GM20000 (cell line): Measurements from ENCODE around the gene NLGN1.
"Not testable (repeated sequence)": the region's sequence is repeated elsewhere in the genome, so short reads cannot be mapped to it uniquely, and the experiment has no call there.

Experiments
- DNase-seq: peaks from one replicate; pipeline ENCODE4 v3.0.0; 2012; ENCODE audit warnings: low spot score
- TF ChIP-seq, protein P1 (sequence below): IDR thresholded peaks from 2 replicates; pipeline ENCODE4 v1.5.1; 2012; ENCODE audit warnings: mild to moderate bottlenecking, control low read depth; ENCODE audit errors: extremely low read depth, missing control alignments

NLGN1 gene

GRCh38 chr3:173397161-173398110 is at the start of gene NLGN1:
NLGN1 (plus strand) TSS chr3:173397744.
- TF ChIP-seq, protein P1, sequence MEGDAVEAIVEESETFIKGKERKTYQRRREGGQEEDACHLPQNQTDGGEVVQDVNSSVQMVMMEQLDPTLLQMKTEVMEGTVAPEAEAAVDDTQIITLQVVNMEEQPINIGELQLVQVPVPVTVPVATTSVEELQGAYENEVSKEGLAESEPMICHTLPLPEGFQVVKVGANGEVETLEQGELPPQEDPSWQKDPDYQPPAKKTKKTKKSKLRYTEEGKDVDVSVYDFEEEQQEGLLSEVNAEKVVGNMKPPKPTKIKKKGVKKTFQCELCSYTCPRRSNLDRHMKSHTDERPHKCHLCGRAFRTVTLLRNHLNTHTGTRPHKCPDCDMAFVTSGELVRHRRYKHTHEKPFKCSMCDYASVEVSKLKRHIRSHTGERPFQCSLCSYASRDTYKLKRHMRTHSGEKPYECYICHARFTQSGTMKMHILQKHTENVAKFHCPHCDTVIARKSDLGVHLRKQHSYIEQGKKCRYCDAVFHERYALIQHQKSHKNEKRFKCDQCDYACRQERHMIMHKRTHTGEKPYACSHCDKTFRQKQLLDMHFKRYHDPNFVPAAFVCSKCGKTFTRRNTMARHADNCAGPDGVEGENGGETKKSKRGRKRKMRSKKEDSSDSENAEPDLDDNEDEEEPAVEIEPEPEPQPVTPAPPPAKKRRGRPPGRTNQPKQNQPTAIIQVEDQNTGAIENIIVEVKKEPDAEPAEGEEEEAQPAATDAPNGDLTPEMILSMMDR: no peak
- DNase-seq: peak; percentile 30

DNA sequence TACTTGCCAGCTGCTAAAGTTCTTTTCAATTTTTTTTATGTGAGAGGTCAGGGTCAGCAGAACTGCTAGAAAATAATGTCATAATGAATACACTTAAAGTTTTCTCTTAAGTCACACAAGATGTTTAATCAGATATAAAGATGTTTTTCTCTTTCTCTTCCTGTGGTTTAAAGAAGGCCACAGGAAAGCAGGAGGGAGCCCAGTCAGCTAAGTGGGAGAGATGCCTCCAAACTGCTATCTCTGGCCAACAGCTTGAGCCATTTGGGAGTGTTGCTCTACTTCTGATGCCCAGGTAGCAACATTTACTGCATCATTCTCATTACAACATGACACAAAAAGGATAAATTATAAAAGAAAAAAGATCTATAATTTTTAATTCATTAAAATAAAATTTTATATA is 45.7 kb upstream of the NLGN1 start:
- TF ChIP-seq, protein P1: no peak
- no peak for DNase-seq

- DNase-seq: not testable (repeated sequence)
Observed at GRCh38 chr3:173353137-173353536, 44.4 kb upstream of the NLGN1 start.

GRCh38 chr3:173354124-173354523 is 43.4 kb upstream of the NLGN1 start:
- TF ChIP-seq, protein P1: no peak
- no peak for DNase-seq

- TF ChIP-seq, protein P1: no peak
Observed at GRCh38 chr3:173371848-173372487, 25.6 kb upstream of the NLGN1 start.

DNA sequence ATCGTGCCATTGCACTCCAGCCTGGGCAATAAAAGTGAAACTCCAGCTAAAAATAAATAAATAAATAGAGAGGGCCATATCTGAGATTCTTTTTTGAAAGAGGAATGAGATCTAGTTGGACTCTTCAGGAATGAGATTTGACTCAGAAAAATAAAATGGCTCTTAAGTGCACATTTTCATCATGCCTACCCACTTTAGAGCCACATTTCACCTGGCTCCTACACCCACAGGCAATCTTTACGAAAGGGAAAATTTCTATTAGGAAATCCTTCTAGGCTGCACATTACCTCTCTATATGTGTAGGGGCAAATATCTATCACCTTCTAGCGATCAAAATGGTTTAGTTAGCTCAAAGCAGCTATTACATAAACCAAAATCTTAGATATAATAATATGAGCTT is 16.9 kb upstream of the NLGN1 start:
- no peak for DNase-seq
- TF ChIP-seq, protein P1: no peak

More at GRCh38 chr3:173371848-173372487, 25.6 kb upstream of the NLGN1 start:
- DNase-seq: no peak

DNA sequence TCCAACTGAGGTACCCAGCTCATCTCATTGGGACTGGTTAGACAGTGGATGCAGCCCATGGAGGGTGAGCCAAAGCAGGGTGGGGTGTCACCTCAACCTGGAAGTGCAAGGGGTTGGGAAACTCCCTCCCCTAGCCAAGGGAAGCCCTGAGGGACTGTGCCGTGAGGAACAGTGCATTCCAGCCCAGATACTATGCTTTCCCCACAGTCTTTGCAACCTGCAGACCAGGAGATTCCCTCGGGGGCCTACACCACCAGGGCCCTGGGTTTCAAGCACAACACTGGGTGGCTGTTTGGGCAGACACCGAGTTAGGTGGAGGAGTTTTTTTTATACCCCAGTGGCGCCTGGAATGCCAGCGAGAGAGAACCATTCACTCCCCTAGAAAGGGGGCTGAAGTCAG is 15.6 kb upstream of the NLGN1 start:
- not testable (repeated sequence) for DNase-seq

GRCh38 chr3:173395073-173395411 is 2.5 kb upstream of the NLGN1 start:
- DNase-seq: peak; percentile 28
- TF ChIP-seq, protein P1: no peak
